Measurements from ENCODE around the gene RAB10.
A peak's percentile ranks its signal among the peaks of the same experiment; 100 is the strongest.
"Not testable (repeated sequence)": the region's sequence is repeated elsewhere in the genome, so short reads cannot be mapped to it uniquely, and the experiment has no call there.

The RAB10 gene

GRCh38 chr2:26064846-26065245, 31.0 kb downstream of the RAB10 start:
- DNase-seq = peak; percentile 6

DNA sequence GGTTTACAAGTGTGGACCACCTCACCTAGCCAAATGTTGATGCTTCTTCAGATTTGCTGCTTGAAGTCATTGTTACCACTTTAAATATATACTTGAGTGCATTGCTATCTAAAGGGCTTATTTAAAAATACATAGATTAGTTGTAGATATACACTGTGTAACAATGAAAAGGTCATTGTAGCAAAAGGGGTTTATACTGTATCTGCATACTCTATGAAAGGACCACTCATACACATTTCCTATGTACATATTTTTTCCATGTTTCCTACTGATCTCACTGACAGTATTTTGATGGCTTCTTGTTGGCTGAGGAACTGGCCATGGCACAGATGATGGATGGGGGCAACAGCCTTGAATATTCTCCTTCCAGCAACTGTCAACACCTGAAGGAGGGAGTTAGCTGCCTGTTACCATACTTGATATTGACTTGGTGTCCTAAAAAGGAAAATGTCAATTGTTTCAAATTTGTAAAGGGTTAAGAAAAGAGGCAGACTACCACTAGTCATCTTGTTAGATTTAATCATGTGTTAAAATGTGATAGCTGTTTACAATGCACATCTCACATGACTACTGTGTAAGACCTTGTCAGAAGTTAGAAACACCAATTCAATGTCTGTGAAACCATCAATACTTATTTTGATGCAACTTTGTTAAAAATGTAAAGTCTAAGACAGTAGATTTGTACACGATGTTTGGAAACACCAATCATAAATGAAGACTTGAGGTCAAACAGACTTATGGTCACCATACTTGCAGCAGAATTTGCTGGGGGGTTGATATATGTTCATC, 33.5 kb downstream of the RAB10 start:
- DNase-seq = no peak

GRCh38 chr2:26067980-26068507, 34.2 kb downstream of the RAB10 start:
- no peak for DNase-seq

DNA sequence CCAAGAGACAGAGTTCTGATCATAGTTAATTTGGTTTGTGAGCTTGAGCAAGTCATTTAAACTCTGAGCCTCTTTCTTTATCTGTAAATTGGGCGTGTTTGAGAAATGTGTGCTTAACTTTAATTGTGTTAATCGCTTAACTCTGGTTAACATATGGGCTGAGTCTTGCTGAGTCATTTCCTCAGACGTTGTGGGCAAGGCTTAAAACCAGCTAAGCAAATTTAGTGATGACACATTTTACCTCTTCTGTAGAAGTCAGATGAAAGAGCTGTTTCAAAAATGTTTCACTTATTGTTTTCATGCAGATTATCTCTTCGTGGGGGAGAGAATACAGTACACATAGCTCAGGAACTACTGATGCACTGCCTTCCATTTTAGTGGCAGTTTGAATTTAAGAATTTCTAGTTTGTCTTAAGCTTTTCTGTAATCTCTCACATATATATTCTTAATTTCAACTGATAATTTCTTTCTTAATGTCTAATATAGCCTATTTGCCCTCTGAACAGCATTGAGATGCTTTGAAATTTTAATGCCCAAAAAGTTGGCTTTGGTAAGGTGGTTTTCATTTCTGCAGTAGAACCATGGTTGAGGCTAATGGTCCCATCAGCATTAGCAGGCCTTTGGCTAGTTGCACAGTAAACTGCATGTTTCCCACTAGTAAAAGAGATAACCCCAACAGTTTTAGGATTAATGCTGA, 34.9 kb downstream of the RAB10 start:
- DNase-seq = peak; percentile 68

DNA sequence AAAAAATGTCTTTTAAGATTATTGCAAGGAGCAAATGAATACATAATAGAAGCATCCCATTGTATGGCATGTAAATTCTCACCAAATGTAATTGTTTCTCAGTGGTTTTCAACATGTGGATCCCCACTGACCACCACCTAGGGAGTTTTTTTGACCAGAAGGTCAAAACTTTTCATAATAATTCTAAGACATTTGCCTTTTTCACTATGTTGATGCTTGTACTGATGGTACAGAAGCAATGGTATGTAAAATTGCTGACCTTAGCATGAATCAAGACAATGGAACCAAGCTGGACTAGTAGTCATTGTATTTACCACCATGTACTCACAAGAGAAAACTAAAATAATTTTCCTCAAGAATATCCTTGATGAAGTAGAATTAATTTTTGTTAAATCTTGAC, 36.8 kb downstream of the RAB10 start:
- DNase-seq = no peak

DNA sequence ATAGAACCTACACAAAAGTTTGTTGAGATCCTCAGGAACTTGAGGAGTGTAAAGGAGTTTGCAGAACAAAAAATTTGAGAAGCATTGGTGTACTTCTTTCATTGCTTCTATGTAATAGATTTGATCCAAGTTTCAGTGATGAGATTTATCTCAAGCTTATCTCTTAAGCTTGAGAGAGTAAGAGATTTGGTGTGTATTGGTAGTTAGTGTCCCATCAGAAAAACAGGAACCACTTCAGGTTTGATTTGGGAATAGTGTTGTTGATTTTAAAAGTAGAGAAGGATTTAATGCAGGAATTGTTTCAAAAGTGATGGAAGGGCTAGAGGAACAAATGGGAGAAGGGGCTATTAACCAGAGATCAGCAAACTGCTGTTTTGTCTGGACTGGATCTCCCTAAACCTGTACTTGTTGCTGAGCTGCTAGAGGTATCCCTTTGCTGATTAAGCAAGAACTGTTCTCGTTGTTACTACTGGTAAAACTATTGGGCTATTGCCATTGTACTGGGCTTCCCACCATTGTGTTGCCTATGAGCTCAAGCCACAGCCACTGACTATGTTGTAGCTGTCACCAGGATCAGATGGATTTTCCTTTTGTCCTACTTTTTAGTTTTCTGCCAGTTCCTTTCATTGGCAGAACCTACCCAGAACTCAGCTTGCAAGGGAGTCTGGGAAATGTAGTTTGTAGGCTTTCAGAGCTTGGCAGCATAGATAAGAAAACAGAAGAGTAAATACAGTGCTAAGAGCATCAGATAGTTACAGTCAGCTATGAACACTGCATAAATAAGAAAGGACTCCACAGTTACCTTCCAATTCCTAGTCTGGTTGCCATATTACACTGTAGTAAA, 39.3 kb downstream of the RAB10 start:
- DNase-seq = no peak

GRCh38 chr2:26073830-26074229, 39.9 kb downstream of the RAB10 start:
- DNase-seq = no peak

GRCh38 chr2:26074676-26075075, 40.8 kb downstream of the RAB10 start:
- no peak for DNase-seq

- no peak for DNase-seq
Measured at GRCh38 chr2:26075173-26075572, 41.3 kb downstream of the RAB10 start.

DNA sequence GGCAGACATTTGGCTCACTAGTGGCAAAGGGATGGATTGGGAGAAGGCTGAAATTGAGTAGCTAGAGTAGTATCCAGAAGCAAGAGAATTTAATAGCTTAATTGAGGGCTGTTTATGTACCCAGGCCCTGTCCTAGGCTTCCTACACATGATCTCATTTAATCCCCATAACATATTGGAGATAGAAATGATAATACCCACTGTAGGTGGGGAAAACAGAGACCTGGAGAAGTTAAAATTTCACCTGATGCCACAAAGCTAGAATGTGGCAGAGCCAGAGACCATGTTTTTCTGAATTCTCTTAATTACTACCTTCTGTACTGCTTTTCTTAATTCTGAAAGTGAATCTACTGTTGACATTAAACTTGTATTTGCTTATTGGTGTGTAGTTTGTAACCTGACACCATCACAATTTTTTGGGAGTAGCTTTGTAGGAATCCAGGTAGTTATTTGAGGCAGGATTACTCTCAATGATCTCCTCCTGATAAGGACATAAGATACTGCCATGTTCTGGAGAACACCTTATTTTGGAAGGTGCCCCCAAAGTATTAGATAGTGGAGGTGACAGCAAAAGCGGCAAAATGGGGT, 42.2 kb downstream of the RAB10 start:
- peak; percentile 28 for DNase-seq

DNA sequence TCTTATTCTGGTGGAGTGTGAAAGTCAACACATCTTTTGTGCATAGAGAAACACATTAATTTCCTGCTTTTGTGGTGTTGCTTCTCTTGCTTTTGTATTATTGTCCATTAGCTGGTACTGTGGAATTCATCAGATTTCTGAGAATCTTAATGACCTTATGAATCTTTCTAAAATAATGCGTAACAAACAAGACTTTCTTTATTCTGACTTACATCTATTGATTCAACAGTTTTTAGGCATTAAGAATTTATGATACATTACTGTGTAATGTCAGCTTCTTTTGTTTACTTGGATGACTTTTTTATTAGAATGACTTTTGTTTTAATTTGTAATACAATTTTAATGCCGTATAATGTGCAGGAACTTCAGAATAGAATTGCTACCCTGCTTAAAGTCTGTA, 43.4 kb downstream of the RAB10 start:
- no peak for DNase-seq

DNA sequence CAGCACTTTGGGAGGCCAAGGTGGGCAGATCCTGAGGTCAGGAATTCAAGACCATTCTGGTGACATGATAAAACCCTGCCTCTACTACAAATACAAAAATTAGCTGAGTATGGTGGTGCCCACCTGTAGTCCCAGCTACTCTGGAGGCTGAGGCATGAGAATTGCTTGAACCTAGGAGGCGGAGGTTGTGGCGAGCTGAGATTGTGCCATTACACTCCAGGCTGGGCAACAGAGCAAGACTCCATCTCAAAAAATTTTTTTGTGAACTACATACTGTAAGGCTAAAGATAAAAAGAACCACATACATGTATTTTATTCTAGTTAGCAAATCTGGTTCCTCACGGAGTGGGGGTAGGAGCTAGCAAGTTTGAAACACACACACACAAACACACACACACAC, 45.1 kb downstream of the RAB10 start:
- no peak for DNase-seq

DNA sequence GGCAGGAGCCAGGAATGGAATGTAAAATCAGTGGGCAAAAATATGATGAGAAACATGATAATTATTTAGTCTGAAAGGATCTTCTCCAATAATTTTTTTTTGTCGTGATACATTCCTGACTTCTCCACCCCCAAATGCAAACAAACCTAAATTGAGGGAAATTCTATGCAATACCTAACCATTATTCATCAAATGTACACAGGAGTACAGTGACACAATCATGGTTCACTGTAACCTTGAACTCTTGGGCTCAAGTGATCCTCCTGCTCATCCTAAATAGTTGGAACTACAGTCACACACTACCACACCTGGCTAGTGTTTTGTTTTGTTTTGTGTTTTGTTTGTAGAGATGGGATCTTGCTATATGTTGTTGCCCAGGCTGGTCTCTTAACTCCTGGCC, 46.5 kb downstream of the RAB10 start:
- no peak for DNase-seq

- DNase-seq = not testable (repeated sequence)
Measured at GRCh38 chr2:26080925-26081324, 47.0 kb downstream of the RAB10 start.

DNA sequence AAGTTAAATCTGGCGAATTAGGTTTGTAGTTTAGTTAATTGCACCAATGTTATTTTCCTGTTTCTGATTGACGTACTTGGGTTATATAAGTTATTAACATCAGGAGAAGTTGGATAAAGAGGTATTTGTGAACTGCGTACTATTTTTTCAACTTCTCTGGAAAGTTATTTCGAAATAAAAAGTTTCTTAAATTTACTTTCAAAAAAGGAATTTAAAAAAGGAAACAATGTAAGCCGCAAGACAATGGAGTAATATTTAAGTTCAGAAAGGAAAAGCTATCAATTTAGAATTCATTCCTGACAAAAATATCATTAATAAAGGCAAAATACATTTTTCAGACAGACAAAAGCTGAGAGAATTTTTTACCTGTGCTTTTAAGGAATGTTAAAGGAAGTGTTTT, 47.7 kb downstream of the RAB10 start:
- no peak for DNase-seq

- no peak for DNase-seq
Measured at GRCh38 chr2:26086155-26086637, 52.3 kb downstream of the RAB10 start.

GRCh38 chr2:26086779-26087178, 52.9 kb downstream of the RAB10 start:
- no peak for DNase-seq

- peak; percentile 50 for DNase-seq
Measured at GRCh38 chr2:26088038-26088643, 54.3 kb downstream of the RAB10 start.

DNA sequence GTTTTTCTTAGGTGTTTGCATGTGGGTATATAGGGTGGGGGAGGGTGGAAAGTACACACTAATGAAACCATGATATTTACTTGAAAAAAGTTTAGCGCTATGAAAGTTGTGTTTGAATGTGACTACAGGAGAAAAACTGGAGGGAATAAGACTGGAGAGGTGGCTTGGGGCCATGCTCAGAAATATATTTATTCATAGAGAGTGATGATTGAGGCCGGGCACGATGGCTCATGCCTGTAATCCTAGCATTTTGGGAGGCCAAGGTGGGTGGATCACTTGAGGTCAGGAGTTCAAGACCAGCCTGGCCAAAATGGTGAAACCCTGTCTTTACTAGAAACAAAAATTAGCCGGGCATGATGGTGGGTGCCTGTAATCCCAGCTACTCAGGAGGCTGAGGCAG, 55.0 kb downstream of the RAB10 start:
- not testable (repeated sequence) for DNase-seq

GRCh38 chr2:26089337-26089736, 55.5 kb downstream of the RAB10 start:
- DNase-seq = no peak

GRCh38 chr2:26095758-26096157, 61.9 kb downstream of the RAB10 start:
- DNase-seq = no peak

- DNase-seq = no peak
Measured at GRCh38 chr2:26099933-26100332, 66.0 kb downstream of the RAB10 start.

All from DMS53 (cell line).